HepG2 (cell line): ENCODE data around the gene ZBTB7C. TPM values are rescaled to one million over a fixed set of nuclear protein-coding genes. Genes with fewer than 3 reads are reported as not detected.

Experiments used
- ATAC-seq: fragments of 200-7000 bp; cut with Tn5 transposase; 3 replicates; pipeline ENCODE4 v1.9.1; 2020; ENCODE audit warnings: mild to moderate bottlenecking, moderate library complexity
- BruUV-seq: library from RNA; stranded (reverse); fragments of 400-500 nt; replicated peaks from 2 replicates; lab custom pipeline; 2021; lab: Mats Ljungman, UMichigan
- CTCF ChIA-PET: fragments of 300-600 bp; formaldehyde crosslinking; extraction: SDS; loops from one replicate; lab custom pipeline; 2021; ENCODE audit warnings: low total read pairs, inconsistent platforms, low intra/inter-chr PET ratio; lab: Yijun Ruan, JAX
- POLR2A ChIA-PET: fragments of 350-600 bp; sonication (Branson Sonifier 250); formaldehyde crosslinking; loops from one replicate; lab custom pipeline; 2020; ENCODE audit warnings: antibody characterized with exemption, inconsistent platforms; lab: Yijun Ruan, JAX
- DNase-seq: peaks from one replicate; pipeline ENCODE4 v3.0.0-alpha.2; 2015; ENCODE audit warnings: low spot score
- FAIRE-seq: peaks from 3 replicates; lab custom pipeline; 2011; peaks lifted over from hg19 to GRCh38; lab: Jason Lieb, UNC
- H2AFZ ChIP-seq: one replicate; pipeline ENCODE4 v1.6.1; 2011; ENCODE audit warnings: low read length, inconsistent platforms
- H3K27ac ChIP-seq: fragments of 300-600 bp; 3 replicates; pipeline ENCODE4 v1.8.0; 2011; ENCODE audit warnings: mixed run types, mild to moderate bottlenecking, mixed read lengths, low read length, inconsistent platforms; ENCODE audit not compliant: insufficient read depth; ENCODE audit errors: extremely low read length
- H3K27me3 ChIP-seq, 2 experiments: fragments of 200-600 bp in 1 of 2; 2 replicates in 1 of 2; 3 replicates in 1 of 2; pipeline versions ENCODE4 v1.6.0 to v1.8.0; 2011; ENCODE audit warnings: low read length in 2 of 2, mild to moderate bottlenecking in 2 of 2, moderate library complexity in 2 of 2, inconsistent platforms in 1 of 2; ENCODE audit not compliant: insufficient read depth in 2 of 2, control insufficient read depth in 1 of 2
- H3K36me3 ChIP-seq, 2 experiments: fragments of 200-600 bp in 1 of 2; replicated peaks in 1 of 2; 2 replicates in 1 of 2; 3 replicates in 1 of 2; pipeline versions ENCODE4 v1.5.1 to v1.8.0; 2011; ENCODE audit warnings: low read length in 2 of 2, inconsistent platforms in 1 of 2; ENCODE audit not compliant: insufficient read depth in 2 of 2, control insufficient read depth in 1 of 2
- H3K4me1 ChIP-seq: 2 replicates; pipeline ENCODE4 v1.5.1; 2012; ENCODE audit warnings: low read length, inconsistent platforms; ENCODE audit not compliant: insufficient read depth
- H3K4me2 ChIP-seq: 2 replicates; pipeline ENCODE4 v1.6.0; 2011; ENCODE audit warnings: low read depth, low read length, inconsistent platforms
- H3K4me3 ChIP-seq, 3 experiments: fragments of 200-600 bp in 1 of 3; sonication (generic), shearing (Covaris generic) in 1 of 3; replicated peaks in 1 of 3; 2 replicates each; pipeline ENCODE4 v1.5.1; 2011 to 2016; ENCODE audit warnings: low read length in 3 of 3, inconsistent platforms in 2 of 3, low read depth in 2 of 3, mild to moderate bottlenecking in 2 of 3, control low read depth in 1 of 3, mixed read lengths in 1 of 3; ENCODE audit not compliant: insufficient read depth in 1 of 3
- H3K79me2 ChIP-seq: one replicate; pipeline ENCODE4 v1.6.1; 2011; ENCODE audit warnings: low read length, inconsistent platforms; ENCODE audit not compliant: insufficient read depth
- H3K9ac ChIP-seq: 2 replicates; pipeline ENCODE4 v1.6.0; 2011; ENCODE audit warnings: mild to moderate bottlenecking, low read depth, low read length, inconsistent platforms; ENCODE audit not compliant: insufficient read depth
- H3K9me3 ChIP-seq: 2 replicates; pipeline ENCODE4 v1.5.1; 2012; ENCODE audit warnings: mild to moderate bottlenecking, low read length
- H4K20me1 ChIP-seq: 2 replicates; pipeline ENCODE4 v1.6.0; 2011; ENCODE audit warnings: inconsistent platforms, mild to moderate bottlenecking, low read length, moderate library complexity; ENCODE audit not compliant: insufficient read depth
- PCBP2 ChIP-seq: fragments of 200-400 bp; formaldehyde crosslinking; optimal IDR thresholded peaks from 2 replicates; pipeline ENCODE3; 2018; ENCODE audit warnings: low read length, low read depth; ENCODE audit not compliant: poor library complexity, severe bottlenecking
- RORA ChIP-seq: sonication (generic); formaldehyde crosslinking; IDR thresholded peaks from 2 replicates; pipeline ENCODE4 v1.5.0; 2020; ENCODE audit warnings: mild to moderate bottlenecking, missing genetic modification reagents, moderate library complexity
- ZNF230 ChIP-seq: sonication (generic); formaldehyde crosslinking; IDR thresholded peaks from 2 replicates; pipeline ENCODE4 v1.4.0; 2020; ENCODE audit warnings: mild to moderate bottlenecking, missing genetic modification reagents
- ZNF761 ChIP-seq: sonication (generic); formaldehyde crosslinking; conservative IDR thresholded peaks from 2 replicates; pipeline ENCODE4 v1.4.0; 2020; ENCODE audit warnings: mild to moderate bottlenecking, missing genetic modification reagents
- WGBS: methylation state at CpG from one replicate; pipeline ENCODE4 v1.1.6; 2017; ENCODE audit warnings: low lambda C conversion rate; 5-methylcytosine and 5-hydroxymethylcytosine counted together
- in situ Hi-C: cut with HindIII; loops from 2 replicates; pipeline ENCODE4 v1.10.0; 2017; ENCODE audit warnings: low pct_unique_long_range_greater_than_20kb; ENCODE audit not compliant: extremely low pct_ligation_motif_present
- intact Hi-C: fragments of 100-400 bp; cut with micrococcal nuclease; formaldehyde crosslinking; loops from one replicate; pipeline ENCODE4 v1.10.0; 2022; ENCODE audit not compliant: unreplicated experiment
- polyA plus RNA-seq, 8 experiments: library from polyadenylated mRNA; depleted of rRNA in 3 of 8; stranded (reverse) in 7 of 8; unstranded in 1 of 8; fragments of >200 nt; fragmentation: Illumina TruSeq in 4 of 8; extraction: Trizol in 4 of 8; gene quantifications; 2 replicates each; pipeline versions ENCODE4 v1.2.1 to v1.2.3, GENCODE V29; 2011 to 2016; ENCODE audit warnings: low read depth in 4 of 8, missing spikeins in 1 of 8, mixed read lengths in 1 of 8; ENCODE audit not compliant: insufficient read depth in 1 of 8
- total RNA-seq, 5 experiments: library from RNA; depleted of rRNA; stranded (reverse); fragments of >200 nt; fragmentation: Illumina TruSeq; extraction: Trizol; gene quantifications; 2 replicates each; pipeline ENCODE4 v1.2.3, GENCODE V29; 2016; ENCODE audit warnings: low read depth in 1 of 5
- TF ChIP-seq, protein P1 (sequence below): sonication (generic); formaldehyde crosslinking; IDR thresholded peaks from 2 replicates; pipeline ENCODE4 v1.4.0; 2020; ENCODE audit warnings: missing genetic modification reagents
- TF ChIP-seq, protein P2 (sequence below): sonication (generic); formaldehyde crosslinking; IDR thresholded peaks from 2 replicates; pipeline ENCODE4 v1.4.0; 2020; ENCODE audit warnings: missing genetic modification reagents, borderline replicate concordance
- TF ChIP-seq, protein P3 (sequence below), 2 experiments: sonication (generic) in 1 of 2; formaldehyde crosslinking in 1 of 2; IDR thresholded peaks; 2 replicates each; pipeline versions ENCODE4 v1.4.0 to v1.6.1; 2018 to 2020; ENCODE audit warnings: missing genetic modification reagents in 2 of 2, borderline replicate concordance in 1 of 2, low read depth in 1 of 2, mild to moderate bottlenecking in 1 of 2, missing biosample characterization in 1 of 2

ZBTB7C gene
- total and polyA plus RNA-seq, 2 of the 13 experiments (the other 11 are each of a cell fraction or from before 2014, with no cell fraction given): 0.01 to 0.04 TPM

DNA sequence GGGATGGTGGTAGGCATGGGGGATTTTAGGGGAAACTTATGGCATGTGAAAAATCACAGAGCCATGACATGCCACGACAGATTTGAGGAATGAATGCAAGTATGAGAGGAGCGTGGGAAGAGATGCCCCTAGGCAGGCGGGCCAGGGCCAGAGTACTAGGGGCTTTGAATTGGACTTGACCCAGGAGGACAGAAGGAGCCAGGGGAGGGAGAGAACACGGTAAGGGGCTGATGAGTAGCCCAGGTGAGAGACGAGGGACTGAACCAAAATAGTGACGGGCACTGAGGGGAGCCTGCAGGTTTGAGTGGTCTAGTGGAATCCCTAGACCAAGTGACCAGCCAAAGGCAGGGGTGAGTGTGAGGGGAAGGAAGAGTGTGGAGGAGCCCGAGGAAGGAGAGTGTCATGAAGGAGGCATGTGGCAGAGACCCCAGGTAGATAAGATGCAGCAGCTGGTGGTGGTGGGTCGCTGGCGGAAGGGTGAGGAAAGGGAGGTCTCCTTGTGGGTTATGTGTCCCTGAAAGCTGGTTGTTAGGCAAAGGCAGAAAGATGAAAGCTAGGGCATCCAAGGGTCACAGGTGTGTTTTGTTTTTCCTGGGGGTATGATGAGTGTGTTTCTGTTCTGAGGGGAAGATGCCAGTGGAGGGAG is 48.7 kb downstream of the ZBTB7C start:
- peaks cover 0 to 17% of the 10 kb centered on the region in 2 experiments; a peak in 2 of 5 replicates for H3K27me3 ChIP-seq
- no peak for DNase-seq
- no TSS peak for BruUV-seq
- POLR2A ChIA-PET: no interaction called here
- no peak overlapping the region for H2AFZ ChIP-seq
- H3K4me3 ChIP-seq: no peak overlapping the region
- no peak overlapping the region for H3K4me2 ChIP-seq
- no peak overlapping the region for H3K27ac ChIP-seq
- no peak overlapping the region for H3K9ac ChIP-seq
- no peaks in the 10 kb centered on the region for H3K36me3 ChIP-seq
- CTCF ChIA-PET: no interaction called here
- no peak for FAIRE-seq
- no peak for ATAC-seq
- TF ChIP-seq, protein P1, sequence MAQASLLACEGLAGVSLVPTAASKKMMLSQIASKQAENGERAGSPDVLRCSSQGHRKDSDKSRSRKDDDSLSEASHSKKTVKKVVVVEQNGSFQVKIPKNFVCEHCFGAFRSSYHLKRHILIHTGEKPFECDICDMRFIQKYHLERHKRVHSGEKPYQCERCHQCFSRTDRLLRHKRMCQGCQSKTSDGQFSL: no peak
- TF ChIP-seq, protein P2, sequence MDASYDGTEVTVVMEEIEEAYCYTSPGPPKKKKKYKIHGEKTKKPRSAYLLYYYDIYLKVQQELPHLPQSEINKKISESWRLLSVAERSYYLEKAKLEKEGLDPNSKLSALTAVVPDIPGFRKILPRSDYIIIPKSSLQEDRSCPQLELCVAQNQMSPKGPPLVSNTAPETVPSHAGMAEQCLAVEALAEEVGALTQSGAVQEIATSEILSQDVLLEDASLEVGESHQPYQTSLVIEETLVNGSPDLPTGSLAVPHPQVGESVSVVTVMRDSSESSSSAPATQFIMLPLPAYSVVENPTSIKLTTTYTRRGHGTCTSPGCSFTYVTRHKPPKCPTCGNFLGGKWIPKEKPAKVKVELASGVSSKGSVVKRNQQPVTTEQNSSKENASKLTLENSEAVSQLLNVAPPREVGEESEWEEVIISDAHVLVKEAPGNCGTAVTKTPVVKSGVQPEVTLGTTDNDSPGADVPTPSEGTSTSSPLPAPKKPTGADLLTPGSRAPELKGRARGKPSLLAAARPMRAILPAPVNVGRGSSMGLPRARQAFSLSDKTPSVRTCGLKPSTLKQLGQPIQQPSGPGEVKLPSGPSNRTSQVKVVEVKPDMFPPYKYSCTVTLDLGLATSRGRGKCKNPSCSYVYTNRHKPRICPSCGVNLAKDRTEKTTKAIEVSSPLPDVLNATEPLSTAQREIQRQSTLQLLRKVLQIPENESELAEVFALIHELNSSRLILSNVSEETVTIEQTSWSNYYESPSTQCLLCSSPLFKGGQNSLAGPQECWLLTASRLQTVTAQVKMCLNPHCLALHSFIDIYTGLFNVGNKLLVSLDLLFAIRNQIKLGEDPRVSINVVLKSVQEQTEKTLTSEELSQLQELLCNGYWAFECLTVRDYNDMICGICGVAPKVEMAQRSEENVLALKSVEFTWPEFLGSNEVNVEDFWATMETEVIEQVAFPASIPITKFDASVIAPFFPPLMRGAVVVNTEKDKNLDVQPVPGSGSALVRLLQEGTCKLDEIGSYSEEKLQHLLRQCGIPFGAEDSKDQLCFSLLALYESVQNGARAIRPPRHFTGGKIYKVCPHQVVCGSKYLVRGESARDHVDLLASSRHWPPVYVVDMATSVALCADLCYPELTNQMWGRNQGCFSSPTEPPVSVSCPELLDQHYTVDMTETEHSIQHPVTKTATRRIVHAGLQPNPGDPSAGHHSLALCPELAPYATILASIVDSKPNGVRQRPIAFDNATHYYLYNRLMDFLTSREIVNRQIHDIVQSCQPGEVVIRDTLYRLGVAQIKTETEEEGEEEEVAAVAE (CRISPR knock-in tag): no peak
- TF ChIP-seq PCBP2: no peak
- no peak for TF ChIP-seq ZNF761 (CRISPR knock-in tag)
- no peak for TF ChIP-seq RORA (CRISPR knock-in tag)
- TF ChIP-seq ZNF230 (CRISPR knock-in tag): no peak
- TF ChIP-seq, protein P3, sequence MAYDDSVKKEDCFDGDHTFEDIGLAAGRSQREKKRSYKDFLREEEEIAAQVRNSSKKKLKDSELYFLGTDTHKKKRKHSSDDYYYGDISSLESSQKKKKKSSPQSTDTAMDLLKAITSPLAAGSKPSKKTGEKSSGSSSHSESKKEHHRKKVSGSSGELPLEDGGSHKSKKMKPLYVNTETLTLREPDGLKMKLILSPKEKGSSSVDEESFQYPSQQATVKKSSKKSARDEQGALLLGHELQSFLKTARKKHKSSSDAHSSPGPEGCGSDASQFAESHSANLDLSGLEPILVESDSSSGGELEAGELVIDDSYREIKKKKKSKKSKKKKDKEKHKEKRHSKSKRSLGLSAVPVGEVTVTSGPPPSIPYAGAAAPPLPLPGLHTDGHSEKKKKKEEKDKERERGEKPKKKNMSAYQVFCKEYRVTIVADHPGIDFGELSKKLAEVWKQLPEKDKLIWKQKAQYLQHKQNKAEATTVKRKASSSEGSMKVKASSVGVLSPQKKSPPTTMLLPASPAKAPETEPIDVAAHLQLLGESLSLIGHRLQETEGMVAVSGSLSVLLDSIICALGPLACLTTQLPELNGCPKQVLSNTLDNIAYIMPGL (CRISPR knock-in tag; IDR thresholded peaks at IDR 0.05; ENCODE audit: borderline replicate concordance in 1 of 2, low read depth in 1 of 2): no peak
- in situ Hi-C loops (no loop called here), intact Hi-C loops (no loop called here)
- H3K9me3 ChIP-seq: peaks cover 5% of the 10 kb centered on the region; the same call in 1 of the 2 replicates
- no peaks in the 10 kb centered on the region for H4K20me1 ChIP-seq
- 22% methylated on average over 9 of the region's 9 CpGs for WGBS
- H3K4me1 ChIP-seq: no peaks in the 10 kb centered on the region
- no peaks in the 10 kb centered on the region for H3K79me2 ChIP-seq
